Endothelial cell of umbilical vein (primary cell): Measurements from ENCODE around the gene GNAO1. TPM values are rescaled to one million over a fixed set of nuclear protein-coding genes. Genes with fewer than 3 reads are reported as not detected.

Experiments
- BruUV-seq: library from RNA; stranded (reverse); fragments of 400-500 nt; replicated peaks from 2 replicates; lab custom pipeline; 2021; lab: Mats Ljungman, UMichigan
- CTCF ChIA-PET: fragments of 300-600, 350-600 bp; sonication (Branson Sonifier 250); formaldehyde crosslinking; loops from one replicate; lab custom pipeline; 2021; ENCODE audit warnings: antibody characterized with exemption, inconsistent platforms; lab: Charles Lee
- POLR2A ChIA-PET: fragments of 300-600, 350-600 bp; sonication (Branson Sonifier 250); formaldehyde crosslinking; loops from one replicate; lab custom pipeline; 2021; ENCODE audit warnings: antibody characterized with exemption, inconsistent platforms; lab: Charles Lee
- DNase-seq: peaks from one replicate; pipeline ENCODE4 v3.0.0-alpha.2; 2011; ENCODE audit warnings: low read depth, low spot score
- FAIRE-seq: peaks from 2 replicates; lab custom pipeline; 2011; peaks lifted over from hg19 to GRCh38; lab: Jason Lieb, UNC
- H2AFZ ChIP-seq: 2 replicates; pipeline ENCODE4 v1.6.0; 2012; ENCODE audit warnings: low read depth, low read length, control low read depth, inconsistent platforms
- H3K27ac ChIP-seq: 2 replicates; pipeline ENCODE4 v1.5.1; 2011; ENCODE audit warnings: low read depth, mild to moderate bottlenecking, control low read depth, low read length, moderate library complexity; ENCODE audit not compliant: insufficient read depth
- H3K27me3 ChIP-seq, 2 experiments: 2 replicates each; pipeline versions ENCODE4 v1.6.0 to v1.6.1; 2011; ENCODE audit warnings: low read length in 2 of 2, mixed read lengths in 1 of 2; ENCODE audit not compliant: control insufficient read depth in 2 of 2, insufficient read depth in 2 of 2
- H3K36me3 ChIP-seq, 2 experiments: 2 replicates in 1 of 2; 3 replicates in 1 of 2; pipeline ENCODE4 v1.5.1; 2011; ENCODE audit warnings: low read length in 2 of 2, mild to moderate bottlenecking in 1 of 2, moderate library complexity in 1 of 2; ENCODE audit not compliant: control insufficient read depth in 2 of 2, insufficient read depth in 2 of 2; ENCODE audit errors: extremely low read depth in 1 of 2
- H3K4me1 ChIP-seq: 3 replicates; pipeline ENCODE4 v1.5.1; 2011; ENCODE audit warnings: mild to moderate bottlenecking, low read length; ENCODE audit not compliant: control insufficient read depth, insufficient read depth; ENCODE audit errors: extremely low read depth
- H3K4me2 ChIP-seq: 2 replicates; pipeline ENCODE4 v1.6.1; 2011; ENCODE audit warnings: low read length, control low read depth, mixed read lengths; ENCODE audit not compliant: insufficient read depth
- H3K4me3 ChIP-seq, 3 experiments: fragments of 200-600 bp in 1 of 3; sonication (generic), shearing (Covaris generic) in 1 of 3; replicated peaks in 1 of 3; 2 replicates each; pipeline ENCODE4 v1.5.1; 2011 to 2016; ENCODE audit warnings: control low read depth in 3 of 3, low read length in 3 of 3, mild to moderate bottlenecking in 2 of 3, inconsistent platforms in 1 of 3, low read depth in 1 of 3, moderate library complexity in 1 of 3; ENCODE audit not compliant: insufficient read depth in 1 of 3
- H3K79me2 ChIP-seq: 2 replicates; pipeline ENCODE4 v1.6.0; 2012; ENCODE audit warnings: low read length, inconsistent platforms; ENCODE audit not compliant: control insufficient read depth, insufficient read depth
- H3K9ac ChIP-seq: replicated peaks from 2 replicates; pipeline ENCODE3; 2011; ENCODE audit warnings: low read length, control low read depth; ENCODE audit not compliant: insufficient read depth; ENCODE audit errors: extremely low read depth
- H3K9me1 ChIP-seq: replicated peaks from 3 replicates; pipeline ENCODE4 v1.6.0; 2011; ENCODE audit warnings: mild to moderate bottlenecking, low read length; ENCODE audit not compliant: control insufficient read depth, insufficient read depth; ENCODE audit errors: extremely low read depth
- H3K9me3 ChIP-seq: replicated peaks from 2 replicates; pipeline ENCODE4 v1.5.1; 2012; ENCODE audit warnings: low read length, inconsistent platforms; ENCODE audit not compliant: control insufficient read depth, insufficient read depth
- H4K20me1 ChIP-seq: replicated peaks from 2 replicates; pipeline ENCODE3; 2011; ENCODE audit warnings: mild to moderate bottlenecking, low read length; ENCODE audit not compliant: control insufficient read depth, insufficient read depth; ENCODE audit errors: extremely low read depth
- CTCF ChIP-seq, 2 donors: IDR thresholded peaks; 1 replicate in 1 of 2; 2 replicates in 1 of 2; pipeline ENCODE4 v1.5.1; 2011; ENCODE audit warnings: low read length in 2 of 2, mild to moderate bottlenecking in 2 of 2, moderate library complexity in 2 of 2, control low read depth in 1 of 2, inconsistent platforms in 1 of 2, low read depth in 1 of 2; ENCODE audit not compliant: insufficient read depth in 1 of 2; ENCODE audit errors: extremely low read depth in 1 of 2
- EZH2 ChIP-seq: IDR thresholded peaks from 2 replicates; pipeline ENCODE4 v1.6.1; 2012; ENCODE audit warnings: borderline replicate concordance, low read depth, mild to moderate bottlenecking, moderate library complexity, low read length, inconsistent platforms; ENCODE audit not compliant: severe bottlenecking
- FOS ChIP-seq: IDR thresholded peaks from 2 replicates; pipeline ENCODE4 v1.6.1; 2011; ENCODE audit warnings: mild to moderate bottlenecking, low read length, moderate library complexity, borderline replicate concordance; ENCODE audit not compliant: insufficient read depth
- GATA2 ChIP-seq: IDR thresholded peaks from 2 replicates; pipeline ENCODE4 v1.7.0; 2011; ENCODE audit warnings: low read depth, mild to moderate bottlenecking, moderate library complexity, mixed read lengths, low read length; ENCODE audit not compliant: insufficient read length, insufficient read depth
- JUN ChIP-seq: IDR thresholded peaks from 2 replicates; pipeline ENCODE4 v1.6.1; 2011; ENCODE audit warnings: borderline replicate concordance, low read depth; ENCODE audit not compliant: insufficient read length, insufficient read depth
- MYC ChIP-seq: IDR thresholded peaks from one replicate; pipeline ENCODE4 v1.6.1; 2011; ENCODE audit warnings: mild to moderate bottlenecking, low read depth, low read length
- POLR2A ChIP-seq: IDR thresholded peaks from 2 replicates; pipeline ENCODE4 v1.6.1; 2012; ENCODE audit warnings: low read depth, mild to moderate bottlenecking, control low read depth, low read length
- POLR2AphosphoS5 ChIP-seq: IDR thresholded peaks from 2 replicates; pipeline ENCODE4 v1.6.1; 2012; ENCODE audit warnings: low read depth, mild to moderate bottlenecking, control low read depth, low read length, moderate library complexity; ENCODE audit not compliant: insufficient read depth
- dilution Hi-C: fragments of 300-500 bp; cut with MboI; formaldehyde crosslinking; loops from one replicate; pipeline ENCODE4 v1.15.0; 2019; ENCODE audit warnings: low sequenced_read_pairs; ENCODE audit not compliant: extremely low pct_ligation_motif_present
- intact Hi-C: fragments of 100-400 bp; cut with micrococcal nuclease; formaldehyde crosslinking; loops from one replicate; pipeline ENCODE4 v1.10.0; 2022
- polyA plus RNA-seq, 4 experiments: library from polyadenylated mRNA; depleted of rRNA in 3 of 4; stranded (reverse) in 3 of 4; unstranded in 1 of 4; fragments of >200 nt; gene quantifications; 2 replicates each; pipeline versions ENCODE4 v1.2.1 to v1.2.3, GENCODE V29; 2011 to 2012; ENCODE audit warnings: missing spikeins in 1 of 4
- total RNA-seq: library from RNA; stranded (reverse); gene quantifications from 2 replicates; pipeline ENCODE4 v1.2.3, GENCODE V29; 2021
- TF ChIP-seq, protein P1 (sequence below): IDR thresholded peaks from 2 replicates; pipeline ENCODE4 v1.6.1; 2011; ENCODE audit not compliant: insufficient read depth, insufficient read length

GNAO1 gene
- total and polyA plus RNA-seq, 2 donors (not counting 3 experiments of a cell fraction or from before 2014, with no cell fraction given), result not detected

DNA sequence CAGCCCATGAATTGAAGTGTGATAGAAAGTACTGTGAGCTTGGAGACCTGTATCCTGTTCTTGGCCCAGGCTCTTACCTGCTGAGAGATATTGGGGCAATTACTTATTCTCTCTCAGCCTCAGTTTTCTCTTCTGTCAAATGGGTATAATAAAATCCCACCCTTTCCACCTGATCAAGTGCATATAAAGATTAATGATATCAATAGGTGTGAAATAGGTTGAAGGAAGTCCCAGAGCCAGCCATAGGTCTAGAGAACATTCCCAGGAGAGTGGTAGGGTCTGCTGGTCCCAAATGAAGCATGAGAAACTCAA, 81.2 kb downstream of the GNAO1 start:
- Histone ChIP-seq H3K4me1 (no peaks in the 10 kb centered on the region), H3K4me2 (no peak overlapping the region), H3K27me3 (no peaks in the 10 kb centered on the region), H3K36me3 (no peaks in the 10 kb centered on the region), H3K9me3 (no peaks in the 10 kb centered on the region), H3K27ac (no peak overlapping the region), H3K9me1 (no peaks in the 10 kb centered on the region), H4K20me1 (no peaks in the 10 kb centered on the region), H2AFZ (no peak overlapping the region), H3K79me2 (no peaks in the 10 kb centered on the region), H3K4me3 (no peak overlapping the region), H3K9ac (no peak overlapping the region)
- DNase-seq (no peak), FAIRE-seq (no peak)
- no TSS peak for BruUV-seq
- dilution Hi-C loops (no loop called here), intact Hi-C loops (no loop called here)
- CTCF ChIA-PET, result no interaction called here
- POLR2A ChIA-PET, result no interaction called here
- no peak for TF ChIP-seq EZH2
- TF ChIP-seq MYC, result no peak
- TF ChIP-seq, protein P1, sequence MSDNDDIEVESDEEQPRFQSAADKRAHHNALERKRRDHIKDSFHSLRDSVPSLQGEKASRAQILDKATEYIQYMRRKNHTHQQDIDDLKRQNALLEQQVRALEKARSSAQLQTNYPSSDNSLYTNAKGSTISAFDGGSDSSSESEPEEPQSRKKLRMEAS, result no peak
- no peak for TF ChIP-seq JUN
- no peak for TF ChIP-seq POLR2AphosphoS5
- TF ChIP-seq GATA2, result no peak
- TF ChIP-seq CTCF (IDR thresholded peaks at IDR 0.05; ENCODE audit: extremely low read depth in 1 of 2, insufficient read depth in 1 of 2, low read depth in 1 of 2, low read length in 2 of 2), result no peak
- no peak for TF ChIP-seq POLR2A
- TF ChIP-seq FOS, result no peak
